ENCODE results near the gene DNASE1L3.
"Not testable (repeated sequence)": the region's sequence is repeated elsewhere in the genome, so short reads cannot be mapped to it uniquely, and the experiment has no call there.

DNASE1L3 gene

GRCh38 chr3:58210761-58211460 lies at the start of gene DNASE1L3:
Gene DNASE1L3 (minus strand): TSS chr3:58210972. CDS start chr3:58210906, 66 bp downstream.
- no peak for DNase-seq (ENCODE audit: low spot score)

GRCh38 chr3:58260261-58260731 lies 49.5 kb upstream of the DNASE1L3 start:
- DNase-seq (ENCODE audit: low spot score), result peak; percentile 73

- DNase-seq (ENCODE audit: low spot score), result no peak
These were observed 47.8 kb upstream of the DNASE1L3 start for GRCh38 chr3:58258392-58259055.

GRCh38 chr3:58256511-58256910 lies 45.7 kb upstream of the DNASE1L3 start:
- DNase-seq (ENCODE audit: low spot score), result no peak

GRCh38 chr3:58256061-58256460 lies 45.3 kb upstream of the DNASE1L3 start:
- no peak for DNase-seq (ENCODE audit: low spot score)

- no peak for DNase-seq (ENCODE audit: low spot score)
These were observed 43.4 kb upstream of the DNASE1L3 start for GRCh38 chr3:58254144-58254543.

GRCh38 chr3:58251631-58252035 lies 40.9 kb upstream of the DNASE1L3 start:
- DNase-seq (ENCODE audit: low spot score), result no peak

GRCh38 chr3:58250093-58250707 lies 39.4 kb upstream of the DNASE1L3 start:
- no peak for DNase-seq (ENCODE audit: low spot score)

GRCh38 chr3:58249358-58250092 lies 38.8 kb upstream of the DNASE1L3 start:
- DNase-seq (ENCODE audit: low spot score), result no peak

GRCh38 chr3:58246148-58247047 lies 35.6 kb upstream of the DNASE1L3 start:
- DNase-seq (ENCODE audit: low spot score), result no peak

GRCh38 chr3:58243976-58244585 lies 33.3 kb upstream of the DNASE1L3 start:
- no peak for DNase-seq (ENCODE audit: low spot score)

- not testable (repeated sequence) for DNase-seq (ENCODE audit: low spot score)
These were observed 32.1 kb upstream of the DNASE1L3 start for GRCh38 chr3:58242860-58243259.

GRCh38 chr3:58242340-58242739 lies 31.6 kb upstream of the DNASE1L3 start:
- DNase-seq (ENCODE audit: low spot score), result no peak

- no peak for DNase-seq (ENCODE audit: low spot score)
These were observed 30.7 kb upstream of the DNASE1L3 start for GRCh38 chr3:58241306-58242044.

GRCh38 chr3:58238830-58239229 lies 28.1 kb upstream of the DNASE1L3 start:
- no peak for DNase-seq (ENCODE audit: low spot score)

- peak; percentile 77 for DNase-seq (ENCODE audit: low spot score)
These were observed 27.3 kb upstream of the DNASE1L3 start for GRCh38 chr3:58237941-58238681.

- DNase-seq (ENCODE audit: low spot score), result peak; percentile 79
These were observed 26.6 kb upstream of the DNASE1L3 start, which contains the start of gene ABHD6 for GRCh38 chr3:58237238-58237940. Gene ABHD6 (plus strand): TSS chr3:58237792. CDS start chr3:58256587, 18,795 bp downstream.

- DNase-seq (ENCODE audit: low spot score), result no peak
These were observed 25.9 kb upstream of the DNASE1L3 start for GRCh38 chr3:58236527-58237237.

Measured in globus pallidus (tissue), 1 donor.